IMR-90 (cell line): ENCODE measurements around the gene AOPEP. TPM values are rescaled to one million over a fixed set of nuclear protein-coding genes. Genes with fewer than 3 reads are reported as not detected.

Experiments used
- ATAC-seq: fragments of 200-7000 bp; cut with Tn5 transposase; 2 replicates; pipeline ENCODE4 v1.9.1; 2020; ENCODE audit warnings: low read depth, mild to moderate bottlenecking, moderate library complexity
- BruUV-seq: library from RNA; stranded (reverse); fragments of 400-500 nt; replicated peaks from 2 replicates; lab custom pipeline; 2021; lab: Mats Ljungman, UMichigan
- CTCF ChIA-PET: fragments of 300-600 bp; formaldehyde crosslinking; extraction: SDS; loops from one replicate; lab custom pipeline; 2021; ENCODE audit warnings: antibody characterized with exemption; lab: Yijun Ruan, JAX
- POLR2A ChIA-PET: fragments of 300-600 bp; sonication (Branson Sonifier 250); formaldehyde crosslinking; loops from one replicate; lab custom pipeline; 2022; ENCODE audit warnings: antibody characterized with exemption; ENCODE audit not compliant: unreplicated experiment; lab: Charles Lee
- DNase-seq: peaks from one replicate; pipeline ENCODE4 v3.0.0; 2013
- H2AFZ ChIP-seq: replicated peaks from 2 replicates; pipeline ENCODE3; 2013; ENCODE audit warnings: low read length, mild to moderate bottlenecking; ENCODE audit not compliant: poor library complexity
- H2AK5ac ChIP-seq: 2 replicates; pipeline ENCODE4 v1.6.1; 2013; ENCODE audit warnings: low read depth, low read length, inconsistent platforms
- H2AK9ac ChIP-seq: replicated peaks from 2 replicates; pipeline ENCODE3; 2013; ENCODE audit warnings: mild to moderate bottlenecking, low read depth, low read length, moderate library complexity; ENCODE audit not compliant: poor library complexity
- H2BK120ac ChIP-seq: 2 replicates; pipeline ENCODE4 v1.6.1; 2013; ENCODE audit warnings: low read depth, low read length, inconsistent platforms
- H2BK15ac ChIP-seq: 3 replicates; pipeline ENCODE4 v1.6.1; 2013; ENCODE audit warnings: low read depth, low read length, inconsistent platforms
- H2BK20ac ChIP-seq: 2 replicates; pipeline ENCODE4 v1.6.1; 2013; ENCODE audit warnings: low read depth, mild to moderate bottlenecking, inconsistent platforms, low read length, moderate library complexity
- H2BK5ac ChIP-seq: 2 replicates; pipeline ENCODE4 v1.6.1; 2013; ENCODE audit warnings: mild to moderate bottlenecking, low read depth, low read length, inconsistent platforms; ENCODE audit not compliant: poor library complexity, severe bottlenecking
- H3K14ac ChIP-seq: replicated peaks from 2 replicates; pipeline ENCODE4 v1.6.1; 2013; ENCODE audit warnings: low read depth, low read length, inconsistent platforms
- H3K18ac ChIP-seq: 2 replicates; pipeline ENCODE4 v1.6.1; 2013; ENCODE audit warnings: low read depth, low read length, control low read depth
- H3K23ac ChIP-seq: 2 replicates; pipeline ENCODE4 v1.6.1; 2013; ENCODE audit warnings: low read depth, low read length, inconsistent platforms
- H3K27ac ChIP-seq: 2 replicates; pipeline ENCODE4 v1.5.1; 2013; ENCODE audit warnings: mild to moderate bottlenecking, control low read depth, low read length; ENCODE audit not compliant: insufficient read depth
- H3K27me3 ChIP-seq: 2 replicates; pipeline ENCODE4 v1.6.1; 2013; ENCODE audit warnings: low read length; ENCODE audit not compliant: control insufficient read depth, insufficient read depth
- H3K36me3 ChIP-seq: 2 replicates; pipeline ENCODE4 v1.6.1; 2013; ENCODE audit warnings: low read length, mixed read lengths; ENCODE audit not compliant: control insufficient read depth, insufficient read depth
- H3K4ac ChIP-seq: 2 replicates; pipeline ENCODE4 v1.6.1; 2013; ENCODE audit warnings: low read depth, low read length, inconsistent platforms
- H3K4me1 ChIP-seq: 2 replicates; pipeline ENCODE4 v1.6.1; 2013; ENCODE audit warnings: low read length, mixed read lengths; ENCODE audit not compliant: control insufficient read depth, insufficient read depth
- H3K4me2 ChIP-seq: 2 replicates; pipeline ENCODE4 v1.6.1; 2013; ENCODE audit warnings: low read depth, mild to moderate bottlenecking, control low read depth, low read length, moderate library complexity
- H3K4me3 ChIP-seq: 2 replicates; pipeline ENCODE4 v1.5.1; 2013; ENCODE audit warnings: low read depth, mild to moderate bottlenecking, control low read depth, low read length, moderate library complexity; ENCODE audit not compliant: insufficient read depth
- H3K56ac ChIP-seq: 2 replicates; pipeline ENCODE4 v1.6.1; 2013; ENCODE audit warnings: low read length, inconsistent platforms; ENCODE audit not compliant: insufficient read depth; ENCODE audit errors: extremely low read depth
- H3K79me1 ChIP-seq, 2 experiments: 2 replicates each; pipeline ENCODE4 v1.6.1; 2013; ENCODE audit warnings: low read length in 2 of 2, inconsistent platforms in 1 of 2, low read depth in 1 of 2
- H3K9ac ChIP-seq: 2 replicates; pipeline ENCODE4 v1.6.1; 2013; ENCODE audit warnings: low read depth, low read length, control low read depth
- H3K9me1 ChIP-seq: 2 replicates; pipeline ENCODE4 v1.6.1; 2013; ENCODE audit warnings: low read length, inconsistent platforms; ENCODE audit not compliant: insufficient read depth
- H3K9me3 ChIP-seq: 2 replicates; pipeline ENCODE4 v1.6.1; 2013; ENCODE audit warnings: low read length; ENCODE audit not compliant: control insufficient read depth, insufficient read depth
- H4K20me1 ChIP-seq: 2 replicates; pipeline ENCODE4 v1.6.1; 2013; ENCODE audit warnings: low read length, inconsistent platforms; ENCODE audit not compliant: insufficient read depth
- H4K5ac ChIP-seq: 2 replicates; pipeline ENCODE4 v1.6.1; 2013; ENCODE audit warnings: mild to moderate bottlenecking, low read depth, low read length, control low read depth
- H4K8ac ChIP-seq, 2 experiments: 2 replicates each; pipeline ENCODE4 v1.6.1; 2013; ENCODE audit warnings: low read depth in 2 of 2, low read length in 2 of 2, control low read depth in 1 of 2, inconsistent platforms in 1 of 2
- H4K91ac ChIP-seq: 2 replicates; pipeline ENCODE4 v1.6.1; 2013; ENCODE audit warnings: low read depth, low read length, inconsistent platforms; ENCODE audit not compliant: insufficient read depth
- CEBPB ChIP-seq: IDR thresholded peaks from 2 replicates; pipeline ENCODE4 v1.6.1; 2012; ENCODE audit warnings: low read depth, low read length, improper control_type of control experiment
- MAZ ChIP-seq: IDR thresholded peaks from 2 replicates; pipeline ENCODE4 v1.6.1; 2012; ENCODE audit warnings: low read depth, mild to moderate bottlenecking, low read length, improper control_type of control experiment, moderate library complexity, borderline replicate concordance
- WGBS, 2 experiments: methylation state at CpG; one replicate each; pipeline versions ENCODE4 v1.1.5 to v1.1.7; 2013; ENCODE audit warnings: missing lambda C conversion rate in 2 of 2; ENCODE audit not compliant: insufficient read length in 1 of 2; ENCODE audit errors: extremely low coverage in 2 of 2; 5-methylcytosine and 5-hydroxymethylcytosine counted together
- dilution Hi-C: fragments of 300-500 bp; cut with HindIII; formaldehyde crosslinking; loops from one replicate; pipeline ENCODE4 v1.14.3; 2018; ENCODE audit warnings: low sequenced_read_pairs; ENCODE audit not compliant: unreplicated experiment
- in situ Hi-C: fragments of 300-500 bp; cut with MboI; formaldehyde crosslinking; loops from 3 replicates; pipeline ENCODE4 v1.14.3; 2019; ENCODE audit warnings: low sequenced_read_pairs, inconsistent platforms, mixed read lengths
- intact Hi-C: fragments of 100-400 bp; cut with micrococcal nuclease; formaldehyde crosslinking; loops from 2 replicates; pipeline ENCODE4 v1.10.0; 2022
- polyA plus RNA-seq, 3 experiments: library from polyadenylated mRNA; depleted of rRNA; stranded (reverse); fragments of >200 nt; gene quantifications; 2 replicates each; pipeline ENCODE4 v1.2.3, GENCODE V29; 2012; ENCODE audit warnings: low replicate concordance in 1 of 3
- total RNA-seq: library from RNA; depleted of rRNA; stranded (reverse); fragments of >200 nt; gene quantifications from 2 replicates; pipeline ENCODE4 v1.2.3, GENCODE V29; 2012

Gene AOPEP
- total and polyA plus RNA-seq, 2 of the 4 experiments (the other 2 are of a cell fraction), result 34.9 to 38.7 TPM

DNA sequence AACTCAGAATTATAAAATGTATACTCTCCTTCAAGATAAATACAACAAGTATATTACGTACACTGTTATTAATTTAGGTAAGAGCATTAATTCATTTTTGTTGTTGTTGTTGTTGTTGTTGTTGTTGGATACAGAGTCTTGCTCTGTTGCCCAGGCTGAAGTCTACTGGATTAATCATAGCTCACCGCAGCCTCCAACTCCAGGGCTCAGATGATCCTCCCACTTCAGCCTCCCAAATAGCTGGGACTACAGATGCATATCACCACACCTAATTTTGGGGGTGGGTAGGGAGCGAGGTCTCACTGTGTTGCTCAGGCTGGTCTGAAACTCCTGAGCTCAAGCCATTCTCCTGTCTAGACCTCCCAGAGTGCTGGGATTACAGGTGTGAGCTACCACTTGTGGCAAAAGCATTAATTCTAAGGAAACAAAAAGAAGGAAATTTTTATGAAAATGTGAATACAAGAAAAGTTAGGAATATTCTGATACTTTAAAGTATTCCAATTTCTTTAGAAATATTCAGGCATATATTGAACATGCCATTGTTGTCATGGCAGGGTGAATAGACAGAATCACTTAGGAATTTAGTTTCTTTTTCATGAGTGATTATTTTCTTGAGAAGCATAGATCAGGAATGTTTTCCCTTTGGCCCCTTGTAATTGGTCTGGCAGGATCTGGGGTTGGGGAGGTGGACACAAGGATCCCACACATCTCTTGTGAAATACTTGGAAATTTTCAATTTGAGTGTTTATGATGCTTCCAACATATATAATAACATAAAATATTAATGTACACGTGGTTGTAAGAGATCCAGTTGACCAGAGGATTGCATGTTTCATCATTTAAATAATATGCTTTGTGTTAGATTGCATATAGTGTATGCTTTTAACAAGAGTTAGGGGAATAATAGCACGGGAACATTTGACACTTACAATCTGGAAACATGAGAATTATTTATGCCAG lies 327.4 kb downstream of the AOPEP start:
- Histone ChIP-seq H3K56ac (no peak overlapping the region), H3K9me3 (no peaks in the 10 kb centered on the region), H4K20me1 (peaks cover 47% of the 10 kb centered on the region), H2AFZ (no peak overlapping the region), H2BK20ac (no peak overlapping the region), H4K8ac (peak overlapping the region in 1 of 2 experiments; percentile 41; a peak in 2 of 4 replicates), H2BK15ac (no peak overlapping the region; the same call in 2 of the 3 replicates), H2BK5ac (peak overlapping the region; percentile 78), H3K4me1 (peaks cover 28% of the 10 kb centered on the region), H2AK9ac (no peak overlapping the region), H4K5ac (peak overlapping the region; percentile 43; the same call in 1 of the 2 replicates), H3K14ac (peak overlapping the region; percentile 53), H3K36me3 (peaks cover 4% of the 10 kb centered on the region; the same call in 1 of the 2 replicates), H3K79me1 (peaks cover 8 to 62% of the 10 kb centered on the region in 2 experiments; a peak in 3 of 4 replicates), H3K18ac (peak overlapping the region; percentile 59), H4K91ac (peak overlapping the region; percentile 33), H3K27me3 (no peaks in the 10 kb centered on the region), H3K9ac (no peak overlapping the region), H3K4ac (peak overlapping the region; percentile 34), H2BK120ac (peak overlapping the region; percentile 57), H3K27ac (peak overlapping the region; percentile 57; the same call in 1 of the 2 replicates), H3K23ac (no peak overlapping the region; the same call in 1 of the 2 replicates), H3K9me1 (peaks cover 12% of the 10 kb centered on the region), H2AK5ac (peak overlapping the region; percentile 86; the same call in 1 of the 2 replicates), H3K4me2 (peak overlapping the region; percentile 74), H3K4me3 (no peak overlapping the region)
- no TSS peak for BruUV-seq
- ChIA-PET CTCF (no interaction called here), POLR2A (no interaction called here)
- peak; percentile 48 for TF ChIP-seq CEBPB
- no peak for TF ChIP-seq MAZ
- DNase-seq, result peak; percentile 43
- dilution Hi-C loops (no loop called here), intact Hi-C loops (no loop called here), in situ Hi-C loops (no loop called here)
- ATAC-seq, result no peak
- no CpG with 5 or more reads among the region's 5 CpGs for WGBS, 2 experiments
